SK-N-SH treated with all-trans-retinoic acid at 6 μM for 48 hours (cell line): ENCODE data around the gene PRKAG3.

Source experiments
- ATAC-seq: fragments of 200-7000 bp; cut with Tn5 transposase; 3 replicates; pipeline ENCODE4 v1.9.1; 2020; ENCODE audit warnings: mild to moderate bottlenecking, moderate library complexity
- ARNTL ChIP-seq: fragments of 450-650 bp; formaldehyde crosslinking; IDR thresholded peaks from 2 replicates; pipeline ENCODE4 v1.5.0; 2020; ENCODE audit warnings: low read depth, mild to moderate bottlenecking, moderate library complexity, borderline replicate concordance
- BACH2 ChIP-seq: fragments of 250-450 bp; sonication (Bioruptor Pico); IDR thresholded peaks from 2 replicates; pipeline ENCODE4 v1.9.0; 2021; ENCODE audit warnings: mild to moderate bottlenecking, borderline replicate concordance
- CSDC2 ChIP-seq: fragments of 250-450 bp; sonication (Bioruptor Pico); IDR thresholded peaks from 2 replicates; pipeline ENCODE4 v1.5.0; 2020; ENCODE audit warnings: mild to moderate bottlenecking, moderate library complexity
- CSRNP3 ChIP-seq: fragments of 250-450 bp; sonication (Bioruptor Pico); IDR thresholded peaks from 2 replicates; pipeline ENCODE4 v1.5.1; 2021; ENCODE audit warnings: mild to moderate bottlenecking, moderate library complexity
- ESRRG ChIP-seq: fragments of 250-450 bp; sonication (Bioruptor Pico); IDR thresholded peaks from 2 replicates; pipeline ENCODE4 v1.6.1; 2021; ENCODE audit warnings: mild to moderate bottlenecking
- ISL1 ChIP-seq: fragments of 250-450 bp; sonication (Bioruptor Pico); IDR thresholded peaks from 2 replicates; pipeline ENCODE4 v2.1.2; 2022; ENCODE audit warnings: mild to moderate bottlenecking, moderate library complexity
- OSR1 ChIP-seq: fragments of 250-450 bp; sonication (Bioruptor Pico); IDR thresholded peaks from 2 replicates; pipeline ENCODE4 v1.8.0; 2022; ENCODE audit warnings: moderate library complexity, mild to moderate bottlenecking, inconsistent platforms
- POU6F1 ChIP-seq: fragments of 250-450 bp; sonication (Bioruptor Pico); IDR thresholded peaks from 2 replicates; pipeline ENCODE4 v1.8.0; 2021; ENCODE audit warnings: low read depth, mild to moderate bottlenecking, moderate library complexity, borderline replicate concordance
- PPARA ChIP-seq: fragments of 250-450 bp; sonication (Bioruptor Pico); IDR thresholded peaks from 2 replicates; pipeline ENCODE4 v1.5.0; 2020; ENCODE audit warnings: mild to moderate bottlenecking, borderline replicate concordance
- RARB ChIP-seq: fragments of 250-450 bp; sonication (Bioruptor Pico); IDR thresholded peaks from 2 replicates; pipeline ENCODE4 v1.8.0; 2021; ENCODE audit warnings: mild to moderate bottlenecking, moderate library complexity
- SNAI2 ChIP-seq: fragments of 250-450 bp; sonication (Bioruptor Pico); IDR thresholded peaks from 2 replicates; pipeline ENCODE4 v1.5.0; 2020; ENCODE audit warnings: mild to moderate bottlenecking, moderate library complexity
- TCF4 ChIP-seq: fragments of 250-450 bp; sonication (Bioruptor Pico); IDR thresholded peaks from 2 replicates; pipeline ENCODE4 v1.8.0; 2021; ENCODE audit warnings: mild to moderate bottlenecking, moderate library complexity, borderline replicate concordance
- TOX ChIP-seq: fragments of 250-450 bp; sonication (Bioruptor Pico); IDR thresholded peaks from 2 replicates; pipeline ENCODE4 v1.8.0; 2021; ENCODE audit warnings: mild to moderate bottlenecking, moderate library complexity, borderline replicate concordance
- TSHZ2 ChIP-seq: fragments of 250-450 bp; sonication (Bioruptor Pico); IDR thresholded peaks from 2 replicates; pipeline ENCODE4 v1.5.0; 2020; ENCODE audit warnings: mild to moderate bottlenecking, moderate library complexity
- ZFP3 ChIP-seq: fragments of 250-450 bp; sonication (Bioruptor Pico); IDR thresholded peaks from 2 replicates; pipeline ENCODE4 v1.5.0; 2020; ENCODE audit warnings: mild to moderate bottlenecking, moderate library complexity
- ZFP30 ChIP-seq: fragments of 450-650 bp; formaldehyde crosslinking; IDR thresholded peaks from 2 replicates; pipeline ENCODE4 v1.5.0; 2022; ENCODE audit warnings: mild to moderate bottlenecking, moderate library complexity
- ZNF565 ChIP-seq: fragments of 450-650 bp; formaldehyde crosslinking; conservative IDR thresholded peaks from 2 replicates; pipeline ENCODE4 v1.5.0; 2020; ENCODE audit warnings: low read depth, mild to moderate bottlenecking, moderate library complexity
- ZNF70 ChIP-seq: fragments of 450-650 bp; formaldehyde crosslinking; IDR thresholded peaks from 2 replicates; pipeline ENCODE4 v1.5.0; 2020; ENCODE audit warnings: mild to moderate bottlenecking, moderate library complexity
- ZNF8 ChIP-seq: fragments of 450-650 bp; formaldehyde crosslinking; IDR thresholded peaks from 2 replicates; pipeline ENCODE4 v1.5.0; 2020; ENCODE audit warnings: mild to moderate bottlenecking, moderate library complexity
- TF ChIP-seq, protein P1 (sequence below): fragments of 250-450 bp; sonication (Bioruptor Pico); IDR thresholded peaks from 2 replicates; pipeline ENCODE4 v1.5.1; 2020; ENCODE audit warnings: low read depth, mild to moderate bottlenecking, moderate library complexity
- TF ChIP-seq, protein P2 (sequence below): fragments of 250-450 bp; sonication (Bioruptor Pico); IDR thresholded peaks from 2 replicates; pipeline ENCODE4 v1.8.0; 2020; ENCODE audit warnings: mild to moderate bottlenecking, moderate library complexity, borderline replicate concordance

The PRKAG3 gene

DNA sequence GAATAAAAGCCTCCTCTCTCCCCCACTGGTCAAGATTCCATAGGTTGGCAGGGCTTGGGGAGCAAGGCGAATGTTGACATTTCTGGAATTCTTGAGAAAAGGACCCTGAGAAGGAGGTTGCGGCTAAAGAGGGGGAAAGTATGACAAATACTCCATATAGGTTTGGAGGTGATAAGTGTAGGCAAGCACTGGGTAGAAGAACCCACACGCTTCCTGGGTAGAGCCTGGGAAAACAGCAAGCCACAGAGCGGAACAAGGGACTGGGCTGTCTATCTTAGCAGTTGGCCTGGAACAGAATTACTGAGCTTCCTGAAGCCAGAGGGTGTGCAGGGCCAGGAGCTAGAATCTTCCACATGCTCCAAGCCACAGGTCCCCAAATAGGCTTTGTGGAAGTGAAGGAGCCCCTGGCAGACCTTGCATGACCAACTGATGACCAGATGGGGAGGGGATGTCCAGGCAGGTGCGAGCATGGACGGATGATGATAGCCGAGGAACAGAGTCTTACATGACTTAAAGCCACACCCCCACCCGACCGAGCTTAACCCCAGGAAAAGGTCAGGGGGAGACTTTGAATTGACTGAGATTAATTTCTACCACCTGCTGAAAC is 9.9 kb downstream of the PRKAG3 start:
- ATAC-seq: no peak
- no peak for TF ChIP-seq PPARA
- no peak for TF ChIP-seq ISL1 (CRISPR knock-in tag)
- no peak for TF ChIP-seq RARB (CRISPR knock-in tag)
- TF ChIP-seq TCF4 (CRISPR knock-in tag): no peak

DNA sequence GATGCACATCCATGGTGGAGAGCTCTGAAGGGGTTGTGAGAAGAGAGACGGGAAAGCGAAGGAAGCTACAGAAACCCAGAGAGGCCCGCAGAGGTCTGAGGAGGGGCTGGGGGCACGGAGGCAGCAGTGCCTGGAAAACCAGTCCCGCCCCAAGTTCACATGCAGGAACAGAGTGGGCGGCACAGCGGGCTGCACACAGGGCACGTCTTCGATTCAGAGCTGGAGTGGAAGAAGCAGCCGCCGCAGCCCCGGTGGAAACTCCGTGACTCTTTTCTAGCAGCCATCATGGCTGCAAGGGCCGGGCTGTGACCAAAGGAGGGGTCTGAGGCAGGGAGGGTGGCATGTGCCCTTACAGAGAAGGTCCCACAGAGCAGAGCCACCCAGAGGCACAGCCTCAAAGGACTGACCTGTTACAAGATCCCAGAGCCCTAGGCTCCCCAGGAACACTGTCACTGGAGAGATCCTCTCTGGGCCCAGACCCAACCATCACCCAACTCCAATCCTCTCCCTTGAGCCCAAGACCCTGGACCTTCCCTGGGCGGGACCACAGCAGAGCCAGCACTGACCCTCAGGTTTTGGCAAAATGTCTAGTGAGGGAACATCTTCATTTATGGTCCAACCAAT is 10.7 kb downstream of the PRKAG3 start:
- TF ChIP-seq ZNF8 (no peak), POU6F1 (CRISPR knock-in tag) (no peak), TOX (CRISPR knock-in tag) (no peak), ZFP30 (CRISPR knock-in tag) (no peak), SNAI2 (CRISPR knock-in tag) (no peak), TCF4 (CRISPR knock-in tag) (no peak), CSRNP3 (CRISPR knock-in tag) (no peak)
- TF ChIP-seq, protein P1, sequence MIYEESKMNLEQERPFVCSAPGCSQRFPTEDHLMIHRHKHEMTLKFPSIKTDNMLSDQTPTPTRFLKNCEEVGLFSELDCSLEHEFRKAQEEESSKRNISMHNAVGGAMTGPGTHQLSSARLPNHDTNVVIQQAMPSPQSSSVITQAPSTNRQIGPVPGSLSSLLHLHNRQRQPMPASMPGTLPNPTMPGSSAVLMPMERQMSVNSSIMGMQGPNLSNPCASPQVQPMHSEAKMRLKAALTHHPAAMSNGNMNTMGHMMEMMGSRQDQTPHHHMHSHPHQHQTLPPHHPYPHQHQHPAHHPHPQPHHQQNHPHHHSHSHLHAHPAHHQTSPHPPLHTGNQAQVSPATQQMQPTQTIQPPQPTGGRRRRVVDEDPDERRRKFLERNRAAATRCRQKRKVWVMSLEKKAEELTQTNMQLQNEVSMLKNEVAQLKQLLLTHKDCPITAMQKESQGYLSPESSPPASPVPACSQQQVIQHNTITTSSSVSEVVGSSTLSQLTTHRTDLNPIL (CRISPR knock-in tag): no peak
- TF ChIP-seq, protein P2, sequence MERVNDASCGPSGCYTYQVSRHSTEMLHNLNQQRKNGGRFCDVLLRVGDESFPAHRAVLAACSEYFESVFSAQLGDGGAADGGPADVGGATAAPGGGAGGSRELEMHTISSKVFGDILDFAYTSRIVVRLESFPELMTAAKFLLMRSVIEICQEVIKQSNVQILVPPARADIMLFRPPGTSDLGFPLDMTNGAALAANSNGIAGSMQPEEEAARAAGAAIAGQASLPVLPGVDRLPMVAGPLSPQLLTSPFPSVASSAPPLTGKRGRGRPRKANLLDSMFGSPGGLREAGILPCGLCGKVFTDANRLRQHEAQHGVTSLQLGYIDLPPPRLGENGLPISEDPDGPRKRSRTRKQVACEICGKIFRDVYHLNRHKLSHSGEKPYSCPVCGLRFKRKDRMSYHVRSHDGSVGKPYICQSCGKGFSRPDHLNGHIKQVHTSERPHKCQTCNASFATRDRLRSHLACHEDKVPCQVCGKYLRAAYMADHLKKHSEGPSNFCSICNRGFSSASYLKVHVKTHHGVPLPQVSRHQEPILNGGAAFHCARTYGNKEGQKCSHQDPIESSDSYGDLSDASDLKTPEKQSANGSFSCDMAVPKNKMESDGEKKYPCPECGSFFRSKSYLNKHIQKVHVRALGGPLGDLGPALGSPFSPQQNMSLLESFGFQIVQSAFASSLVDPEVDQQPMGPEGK: no peak
- no peak for ATAC-seq

DNA sequence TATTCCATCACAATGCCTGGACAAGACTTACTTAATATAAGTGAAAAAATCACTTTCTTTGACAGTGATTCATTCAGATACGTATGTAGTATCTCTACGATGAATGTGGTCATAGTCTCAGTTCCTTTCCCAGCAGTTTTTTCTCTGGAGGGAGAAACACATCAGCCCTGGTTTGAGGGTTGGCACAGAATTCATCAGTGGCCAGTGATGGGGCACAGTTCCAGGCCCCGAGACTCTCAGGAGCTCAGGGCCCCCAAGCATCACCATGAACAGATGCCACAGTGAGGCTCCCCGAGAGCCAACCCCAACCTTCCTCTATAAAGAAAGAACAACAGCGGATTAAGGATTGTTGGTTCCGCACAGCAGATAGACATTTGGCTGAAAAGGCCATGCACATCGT is 12.5 kb downstream of the PRKAG3 start:
- no peak for ATAC-seq
- TF ChIP-seq ZNF565 (CRISPR knock-in tag) (no peak), ZNF8 (no peak), ARNTL (CRISPR knock-in tag) (no peak), BACH2 (no peak), OSR1 (CRISPR knock-in tag) (no peak), ZFP3 (no peak), ZNF70 (no peak), ISL1 (CRISPR knock-in tag) (no peak), TCF4 (CRISPR knock-in tag) (no peak)

- ATAC-seq: no peak
- no peak for TF ChIP-seq RARB (CRISPR knock-in tag)
- TF ChIP-seq ISL1 (CRISPR knock-in tag): no peak
- no peak for TF ChIP-seq ZFP30 (CRISPR knock-in tag)
- TF ChIP-seq ESRRG (CRISPR knock-in tag): no peak
- TF ChIP-seq SNAI2 (CRISPR knock-in tag): no peak
- no peak for TF ChIP-seq OSR1 (CRISPR knock-in tag)
- no peak for TF ChIP-seq CSDC2 (CRISPR knock-in tag)
- TF ChIP-seq TSHZ2: no peak
- TF ChIP-seq, protein P1 (CRISPR knock-in tag): no peak
- TF ChIP-seq TOX (CRISPR knock-in tag): no peak
- no peak for TF ChIP-seq ZNF565 (CRISPR knock-in tag)
- no peak for TF ChIP-seq TCF4 (CRISPR knock-in tag)
- no peak for TF ChIP-seq ZNF70
These were observed 15.0 kb downstream of the PRKAG3 start for GRCh38 chr2:218816561-218817011.
